IMR-90 (cell line): ENCODE measurements around the gene CCSER1. TPM values are rescaled to one million over a fixed set of nuclear protein-coding genes. Genes with fewer than 3 reads are reported as not detected.

Experiments
- ATAC-seq: fragments of 200-7000 bp; cut with Tn5 transposase; 2 replicates; pipeline ENCODE4 v1.9.1; 2020; ENCODE audit warnings: low read depth, mild to moderate bottlenecking, moderate library complexity
- BruUV-seq: library from RNA; stranded (reverse); fragments of 400-500 nt; replicated peaks from 2 replicates; lab custom pipeline; 2021; lab: Mats Ljungman, UMichigan
- CTCF ChIA-PET: fragments of 300-600 bp; formaldehyde crosslinking; extraction: SDS; loops from one replicate; lab custom pipeline; 2021; ENCODE audit warnings: antibody characterized with exemption; lab: Yijun Ruan, JAX
- POLR2A ChIA-PET: fragments of 300-600 bp; sonication (Branson Sonifier 250); formaldehyde crosslinking; loops from one replicate; lab custom pipeline; 2022; ENCODE audit warnings: antibody characterized with exemption; ENCODE audit not compliant: unreplicated experiment; lab: Charles Lee
- DNase-seq: peaks from one replicate; pipeline ENCODE4 v3.0.0; 2013
- H2AFZ ChIP-seq: replicated peaks from 2 replicates; pipeline ENCODE3; 2013; ENCODE audit warnings: low read length, mild to moderate bottlenecking; ENCODE audit not compliant: poor library complexity
- H2AK5ac ChIP-seq: 2 replicates; pipeline ENCODE4 v1.6.1; 2013; ENCODE audit warnings: low read depth, low read length, inconsistent platforms
- H2AK9ac ChIP-seq: replicated peaks from 2 replicates; pipeline ENCODE3; 2013; ENCODE audit warnings: mild to moderate bottlenecking, low read depth, low read length, moderate library complexity; ENCODE audit not compliant: poor library complexity
- H2BK120ac ChIP-seq: 2 replicates; pipeline ENCODE4 v1.6.1; 2013; ENCODE audit warnings: low read depth, low read length, inconsistent platforms
- H2BK15ac ChIP-seq: 3 replicates; pipeline ENCODE4 v1.6.1; 2013; ENCODE audit warnings: low read depth, low read length, inconsistent platforms
- H2BK20ac ChIP-seq: 2 replicates; pipeline ENCODE4 v1.6.1; 2013; ENCODE audit warnings: low read depth, mild to moderate bottlenecking, inconsistent platforms, low read length, moderate library complexity
- H2BK5ac ChIP-seq: 2 replicates; pipeline ENCODE4 v1.6.1; 2013; ENCODE audit warnings: mild to moderate bottlenecking, low read depth, low read length, inconsistent platforms; ENCODE audit not compliant: poor library complexity, severe bottlenecking
- H3K14ac ChIP-seq: replicated peaks from 2 replicates; pipeline ENCODE4 v1.6.1; 2013; ENCODE audit warnings: low read depth, low read length, inconsistent platforms
- H3K18ac ChIP-seq: 2 replicates; pipeline ENCODE4 v1.6.1; 2013; ENCODE audit warnings: low read depth, low read length, control low read depth
- H3K23ac ChIP-seq: 2 replicates; pipeline ENCODE4 v1.6.1; 2013; ENCODE audit warnings: low read depth, low read length, inconsistent platforms
- H3K27ac ChIP-seq: 2 replicates; pipeline ENCODE4 v1.5.1; 2013; ENCODE audit warnings: mild to moderate bottlenecking, control low read depth, low read length; ENCODE audit not compliant: insufficient read depth
- H3K27me3 ChIP-seq: 2 replicates; pipeline ENCODE4 v1.6.1; 2013; ENCODE audit warnings: low read length; ENCODE audit not compliant: control insufficient read depth, insufficient read depth
- H3K36me3 ChIP-seq: 2 replicates; pipeline ENCODE4 v1.6.1; 2013; ENCODE audit warnings: low read length, mixed read lengths; ENCODE audit not compliant: control insufficient read depth, insufficient read depth
- H3K4ac ChIP-seq: 2 replicates; pipeline ENCODE4 v1.6.1; 2013; ENCODE audit warnings: low read depth, low read length, inconsistent platforms
- H3K4me1 ChIP-seq: 2 replicates; pipeline ENCODE4 v1.6.1; 2013; ENCODE audit warnings: low read length, mixed read lengths; ENCODE audit not compliant: control insufficient read depth, insufficient read depth
- H3K4me2 ChIP-seq: 2 replicates; pipeline ENCODE4 v1.6.1; 2013; ENCODE audit warnings: low read depth, mild to moderate bottlenecking, control low read depth, low read length, moderate library complexity
- H3K4me3 ChIP-seq: 2 replicates; pipeline ENCODE4 v1.5.1; 2013; ENCODE audit warnings: low read depth, mild to moderate bottlenecking, control low read depth, low read length, moderate library complexity; ENCODE audit not compliant: insufficient read depth
- H3K56ac ChIP-seq: 2 replicates; pipeline ENCODE4 v1.6.1; 2013; ENCODE audit warnings: low read length, inconsistent platforms; ENCODE audit not compliant: insufficient read depth; ENCODE audit errors: extremely low read depth
- H3K79me1 ChIP-seq, 2 experiments: 2 replicates each; pipeline ENCODE4 v1.6.1; 2013; ENCODE audit warnings: low read length in 2 of 2, inconsistent platforms in 1 of 2, low read depth in 1 of 2
- H3K9ac ChIP-seq: 2 replicates; pipeline ENCODE4 v1.6.1; 2013; ENCODE audit warnings: low read depth, low read length, control low read depth
- H3K9me1 ChIP-seq: 2 replicates; pipeline ENCODE4 v1.6.1; 2013; ENCODE audit warnings: low read length, inconsistent platforms; ENCODE audit not compliant: insufficient read depth
- H3K9me3 ChIP-seq: 2 replicates; pipeline ENCODE4 v1.6.1; 2013; ENCODE audit warnings: low read length; ENCODE audit not compliant: control insufficient read depth, insufficient read depth
- H4K20me1 ChIP-seq: 2 replicates; pipeline ENCODE4 v1.6.1; 2013; ENCODE audit warnings: low read length, inconsistent platforms; ENCODE audit not compliant: insufficient read depth
- H4K5ac ChIP-seq: 2 replicates; pipeline ENCODE4 v1.6.1; 2013; ENCODE audit warnings: mild to moderate bottlenecking, low read depth, low read length, control low read depth
- H4K8ac ChIP-seq, 2 experiments: 2 replicates each; pipeline ENCODE4 v1.6.1; 2013; ENCODE audit warnings: low read depth in 2 of 2, low read length in 2 of 2, control low read depth in 1 of 2, inconsistent platforms in 1 of 2
- H4K91ac ChIP-seq: 2 replicates; pipeline ENCODE4 v1.6.1; 2013; ENCODE audit warnings: low read depth, low read length, inconsistent platforms; ENCODE audit not compliant: insufficient read depth
- CTCF ChIP-seq: conservative IDR thresholded peaks from 2 replicates; pipeline ENCODE4 v1.5.1; 2012; ENCODE audit warnings: mild to moderate bottlenecking, low read depth, low read length, improper control_type of control experiment
- FOS ChIP-seq: fragments of 150-350 bp; IDR thresholded peaks from 2 replicates; pipeline ENCODE4 v1.6.1; 2016; ENCODE audit warnings: low read depth, low read length
- MAFK ChIP-seq: IDR thresholded peaks from 2 replicates; pipeline ENCODE4 v1.6.1; 2012; ENCODE audit warnings: low read depth, low read length, improper control_type of control experiment
- MAZ ChIP-seq: IDR thresholded peaks from 2 replicates; pipeline ENCODE4 v1.6.1; 2012; ENCODE audit warnings: low read depth, mild to moderate bottlenecking, low read length, improper control_type of control experiment, moderate library complexity, borderline replicate concordance
- MXI1 ChIP-seq: IDR thresholded peaks from 2 replicates; pipeline ENCODE4 v1.6.1; 2012; ENCODE audit warnings: low read depth, mild to moderate bottlenecking, low read length, moderate library complexity, borderline replicate concordance
- NFE2L2 ChIP-seq: fragments of 150-350 bp; IDR thresholded peaks from 2 replicates; pipeline ENCODE4 v1.6.1; 2016; ENCODE audit warnings: low read depth, mild to moderate bottlenecking, low read length
- RAD21 ChIP-seq: IDR thresholded peaks from 2 replicates; pipeline ENCODE4 v1.6.1; 2012; ENCODE audit warnings: low read length, improper control_type of control experiment
- RCOR1 ChIP-seq: IDR thresholded peaks from 2 replicates; pipeline ENCODE4 v1.6.1; 2012; ENCODE audit warnings: mild to moderate bottlenecking, low read length, improper control_type of control experiment; ENCODE audit not compliant: insufficient replicate concordance
- RFX5 ChIP-seq: IDR thresholded peaks from 2 replicates; pipeline ENCODE4 v1.8.0; 2012; ENCODE audit warnings: low read depth, mild to moderate bottlenecking, low read length, moderate library complexity
- SMC3 ChIP-seq: fragments of 150-350 bp; IDR thresholded peaks from 2 replicates; pipeline ENCODE4 v1.6.1; 2016; ENCODE audit warnings: low read depth, mild to moderate bottlenecking, antibody characterized with exemption, low read length, moderate library complexity
- dilution Hi-C: fragments of 300-500 bp; cut with HindIII; formaldehyde crosslinking; loops from one replicate; pipeline ENCODE4 v1.14.3; 2018; ENCODE audit warnings: low sequenced_read_pairs; ENCODE audit not compliant: unreplicated experiment
- in situ Hi-C: fragments of 300-500 bp; cut with MboI; formaldehyde crosslinking; loops from 3 replicates; pipeline ENCODE4 v1.14.3; 2019; ENCODE audit warnings: low sequenced_read_pairs, inconsistent platforms, mixed read lengths
- intact Hi-C: fragments of 100-400 bp; cut with micrococcal nuclease; formaldehyde crosslinking; loops from 2 replicates; pipeline ENCODE4 v1.10.0; 2022
- polyA plus RNA-seq, 3 experiments: library from polyadenylated mRNA; depleted of rRNA; stranded (reverse); fragments of >200 nt; gene quantifications; 2 replicates each; pipeline ENCODE4 v1.2.3, GENCODE V29; 2012; ENCODE audit warnings: low replicate concordance in 1 of 3
- total RNA-seq: library from RNA; depleted of rRNA; stranded (reverse); fragments of >200 nt; gene quantifications from 2 replicates; pipeline ENCODE4 v1.2.3, GENCODE V29; 2012

The CCSER1 gene
- total and polyA plus RNA-seq, 2 of the 4 experiments (the other 2 are of a cell fraction) = not detected

- no peaks in the 10 kb centered on the region for H3K4me1 ChIP-seq
- DNase-seq (no peak), ATAC-seq (no peak)
- no peak overlapping the region for H2BK5ac ChIP-seq
- CTCF ChIA-PET = no interaction called here
- TF ChIP-seq RCOR1 (no peak), MXI1 (no peak), SMC3 (no peak), MAFK (no peak), MAZ (no peak), CTCF (no peak), NFE2L2 (no peak), RAD21 (no peak), RFX5 (no peak), FOS (no peak)
- H3K79me1 ChIP-seq = no peaks in the 10 kb centered on the region
- no peak overlapping the region for H3K27ac ChIP-seq
- H2AK5ac ChIP-seq = no peak overlapping the region
- dilution Hi-C loops = no loop called here
- no peak overlapping the region for H3K4me2 ChIP-seq
- POLR2A ChIA-PET = no interaction called here
- H3K18ac ChIP-seq = no peak overlapping the region
- H3K56ac ChIP-seq = no peak overlapping the region
- H3K4ac ChIP-seq = no peak overlapping the region
- no peak overlapping the region for H2BK120ac ChIP-seq
- H2AFZ ChIP-seq = no peak overlapping the region
- intact Hi-C loops = no loop called here
- H3K9ac ChIP-seq = no peak overlapping the region
- H4K91ac ChIP-seq = no peak overlapping the region
- H3K36me3 ChIP-seq = no peaks in the 10 kb centered on the region
- H3K9me1 ChIP-seq = no peaks in the 10 kb centered on the region
- H2BK20ac ChIP-seq = no peak overlapping the region
- H3K14ac ChIP-seq = no peak overlapping the region
- H3K23ac ChIP-seq = no peak overlapping the region
- no TSS peak for BruUV-seq
- no peaks in the 10 kb centered on the region for H3K27me3 ChIP-seq
- no peak overlapping the region for H2AK9ac ChIP-seq
- no peak overlapping the region for H4K8ac ChIP-seq
- peaks cover 3% of the 10 kb centered on the region; the same call in 1 of the 2 replicates for H3K9me3 ChIP-seq
- in situ Hi-C loops = no loop called here
- no peak overlapping the region for H4K5ac ChIP-seq
- H3K4me3 ChIP-seq = no peak overlapping the region
- no peaks in the 10 kb centered on the region for H4K20me1 ChIP-seq
- H2BK15ac ChIP-seq = no peak overlapping the region
These were observed 1218.4 kb downstream of the CCSER1 start for GRCh38 chr4:91345632-91346031.
